Measurements from ENCODE around the gene AP3D1.
A peak's percentile ranks its signal among the peaks of the same experiment; 100 is the strongest.
"Not testable (repeated sequence)": the region's sequence is repeated elsewhere in the genome, so short reads cannot be mapped to it uniquely, and the experiment has no call there.

The AP3D1 gene

GRCh38 chr19:2149980-2150793 lies 1.2 kb downstream of the AP3D1 start:
- DNase-seq = peak; percentile 57

GRCh38 chr19:2148482-2149135 lies 2.8 kb downstream of the AP3D1 start:
- DNase-seq = peak; percentile 78

DNA sequence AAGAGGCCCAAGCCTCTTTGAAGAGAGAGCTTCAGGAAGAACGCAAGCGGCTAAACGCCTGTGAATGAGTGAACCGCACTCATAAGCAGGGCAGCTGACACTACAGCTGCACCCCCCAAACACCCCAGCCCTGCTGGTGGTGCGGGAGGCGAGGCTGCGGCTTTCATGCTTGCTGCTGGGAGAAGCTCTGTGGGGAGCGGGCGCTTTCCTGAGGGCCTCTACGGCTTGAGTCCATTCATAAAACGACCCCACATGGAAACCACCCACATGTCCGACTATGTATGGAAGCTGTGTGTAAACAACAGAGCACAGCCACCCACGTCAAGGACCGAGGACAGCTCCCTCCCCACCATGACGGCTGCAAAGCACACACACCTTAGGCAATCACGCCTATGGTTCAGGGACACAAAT lies 5.5 kb downstream of the AP3D1 start:
- no peak for DNase-seq

- no peak for DNase-seq
Measured at GRCh38 chr19:2144190-2144589, 7.2 kb downstream of the AP3D1 start.

- no peak for DNase-seq
Measured at GRCh38 chr19:2142173-2142829, 9.1 kb downstream of the AP3D1 start.

- no peak for DNase-seq
Measured at GRCh38 chr19:2140138-2140569, 11.2 kb downstream of the AP3D1 start.

- DNase-seq = no peak
Measured at GRCh38 chr19:2139385-2140137, 11.8 kb downstream of the AP3D1 start.

DNA sequence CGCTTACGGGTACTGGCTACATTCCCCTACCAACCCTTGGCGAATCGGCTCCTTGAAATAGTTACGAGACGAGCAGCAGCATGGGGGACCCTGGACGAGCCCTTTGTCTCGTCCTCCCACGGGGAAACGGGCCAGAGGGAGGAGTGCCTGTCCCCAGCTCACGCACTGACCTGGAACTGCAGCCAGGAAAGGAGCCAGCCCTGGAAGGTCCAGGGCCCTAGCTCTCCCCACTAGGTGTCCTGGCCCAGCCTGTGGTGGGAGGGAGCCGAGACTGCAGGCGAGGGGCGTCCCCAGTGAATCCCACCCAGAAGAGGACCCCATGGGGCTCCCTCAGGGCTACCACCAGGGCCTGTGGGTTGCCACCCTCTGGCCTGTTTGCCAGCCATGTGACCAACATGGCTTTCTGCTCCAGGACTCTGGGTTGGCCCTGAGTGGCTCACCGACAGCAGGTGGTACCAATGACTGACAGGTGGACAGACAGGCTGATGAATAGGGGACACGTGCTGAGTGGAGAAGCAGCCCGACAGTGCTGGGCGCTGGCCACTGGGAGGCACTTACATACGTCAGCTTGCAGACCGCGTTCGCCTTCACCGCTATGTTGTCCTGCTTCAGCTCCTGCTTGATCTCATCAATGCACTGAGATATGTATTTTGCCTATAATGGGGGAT lies 13.2 kb downstream of the AP3D1 start:
- DNase-seq = no peak

DNA sequence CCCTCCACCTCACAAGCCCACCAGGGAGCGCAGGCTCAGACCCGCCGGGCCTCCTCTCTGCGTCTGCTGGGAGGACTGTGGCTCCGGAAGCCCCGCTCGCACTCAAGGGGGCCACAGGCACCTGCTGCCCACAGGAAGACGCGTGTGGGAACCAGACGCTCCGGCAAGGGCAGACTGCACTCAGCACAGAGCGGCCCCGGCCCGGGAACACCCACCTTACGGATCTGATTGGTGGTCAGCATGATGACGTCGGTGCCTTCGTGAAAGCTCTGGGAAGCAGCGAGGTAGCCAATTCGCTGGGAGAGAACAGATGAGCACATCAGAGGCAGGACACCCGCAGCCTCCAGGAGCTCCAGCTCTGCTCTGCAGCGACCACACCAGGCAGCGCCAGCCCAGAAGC lies 14.6 kb downstream of the AP3D1 start:
- DNase-seq = no peak

DNA sequence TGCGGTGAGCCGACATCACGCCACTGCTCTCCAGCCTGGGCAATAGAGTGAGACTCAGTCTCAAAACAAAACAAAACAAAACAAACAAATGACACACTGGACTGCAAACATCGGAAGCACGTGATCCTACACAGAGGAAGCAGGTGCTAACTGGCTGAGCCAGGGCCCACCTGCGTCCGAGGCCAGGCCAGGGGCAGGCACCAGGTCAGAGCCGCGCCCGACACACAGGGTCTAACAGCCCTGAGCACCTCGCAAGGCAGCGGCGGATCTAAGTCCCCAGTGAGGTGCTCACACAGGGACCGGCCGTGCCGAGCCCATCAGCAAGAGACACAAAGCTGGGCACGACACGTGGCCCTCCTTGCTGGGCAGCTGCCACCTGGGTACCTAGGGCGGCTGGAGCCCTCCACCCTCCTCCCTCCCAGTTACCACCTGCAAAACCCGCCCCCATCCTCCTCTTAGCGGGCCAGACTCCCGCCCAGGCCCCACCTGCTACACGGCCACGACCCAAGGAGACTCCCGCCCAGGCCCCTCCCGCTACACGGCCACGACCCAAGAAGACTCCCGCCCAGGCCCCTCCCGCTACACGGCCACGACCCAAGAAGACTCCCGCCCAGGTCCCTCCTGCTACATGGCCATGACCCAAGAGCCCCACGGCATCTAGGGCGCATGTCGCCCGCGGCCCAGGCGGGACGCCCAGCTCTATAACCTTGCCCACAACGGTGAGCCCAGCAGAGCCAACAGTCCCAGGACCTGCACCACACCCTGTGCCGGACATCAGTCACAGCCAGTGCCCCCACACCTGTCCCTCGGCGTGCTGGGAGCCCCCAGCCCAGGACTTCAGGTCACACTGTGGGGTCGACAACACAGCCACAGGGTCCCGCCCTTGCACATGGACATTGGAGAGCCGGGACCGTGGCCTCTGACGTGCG lies 15.6 kb downstream of the AP3D1 start:
- no peak for DNase-seq

DNA sequence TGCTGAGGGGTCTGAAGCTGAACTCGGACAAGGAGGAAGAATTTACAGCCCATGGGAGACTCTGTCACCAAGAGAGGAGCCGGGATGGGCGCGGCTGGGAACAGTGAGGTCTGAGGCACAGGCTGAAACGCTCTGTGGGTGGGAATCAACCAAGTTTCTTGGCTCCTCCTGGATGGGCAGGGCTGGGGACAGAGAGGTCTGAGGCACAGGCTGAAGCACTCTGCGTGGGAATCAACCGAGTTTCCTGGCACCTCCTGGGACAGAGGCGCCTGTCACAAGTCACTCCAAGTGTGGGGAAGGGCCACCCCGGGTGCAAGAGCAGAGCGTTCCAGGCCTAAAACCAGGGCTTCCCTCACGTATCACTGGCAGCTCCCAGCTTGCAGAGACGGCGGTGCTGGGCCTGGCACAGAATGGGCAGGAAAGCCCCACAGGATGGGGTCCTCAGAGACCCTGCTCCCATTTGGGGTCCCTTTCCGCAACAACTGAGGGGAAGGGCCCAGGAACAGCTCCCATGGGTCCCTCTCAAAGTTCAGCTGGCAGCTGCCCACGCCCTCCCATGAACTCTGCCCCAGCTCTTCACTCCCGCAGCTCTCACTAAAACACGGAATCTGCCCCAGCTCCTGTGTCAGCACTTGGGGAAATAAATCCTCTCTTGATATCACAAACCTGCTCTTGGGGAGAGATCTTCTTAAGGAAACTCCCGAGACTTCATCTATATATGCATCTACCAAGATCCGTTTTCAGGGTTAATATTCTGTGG lies 18.5 kb downstream of the AP3D1 start:
- no peak for DNase-seq

DNA sequence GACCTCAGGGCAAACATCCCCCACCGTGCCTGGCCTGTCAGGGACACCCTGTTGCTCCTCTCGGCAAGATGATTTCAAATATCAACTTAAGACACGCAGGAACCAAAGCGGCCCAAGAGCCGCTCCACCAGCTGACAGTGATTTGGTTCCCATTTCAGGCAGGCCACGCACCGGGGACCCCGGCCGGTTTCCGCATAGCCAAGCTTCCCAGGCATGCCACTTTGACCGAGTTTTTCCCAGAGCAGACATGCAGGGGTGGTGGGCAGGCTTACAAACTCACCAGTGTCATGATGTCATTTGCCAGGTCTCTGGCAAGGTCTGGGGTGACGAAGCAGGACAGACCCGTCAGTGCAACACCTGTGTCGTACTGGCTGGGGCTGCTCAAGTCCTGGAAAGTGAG lies 19.2 kb downstream of the AP3D1 start:
- no peak for DNase-seq

- not testable (repeated sequence) for DNase-seq
Measured at GRCh38 chr19:2131012-2131975, 20.1 kb downstream of the AP3D1 start.

DNA sequence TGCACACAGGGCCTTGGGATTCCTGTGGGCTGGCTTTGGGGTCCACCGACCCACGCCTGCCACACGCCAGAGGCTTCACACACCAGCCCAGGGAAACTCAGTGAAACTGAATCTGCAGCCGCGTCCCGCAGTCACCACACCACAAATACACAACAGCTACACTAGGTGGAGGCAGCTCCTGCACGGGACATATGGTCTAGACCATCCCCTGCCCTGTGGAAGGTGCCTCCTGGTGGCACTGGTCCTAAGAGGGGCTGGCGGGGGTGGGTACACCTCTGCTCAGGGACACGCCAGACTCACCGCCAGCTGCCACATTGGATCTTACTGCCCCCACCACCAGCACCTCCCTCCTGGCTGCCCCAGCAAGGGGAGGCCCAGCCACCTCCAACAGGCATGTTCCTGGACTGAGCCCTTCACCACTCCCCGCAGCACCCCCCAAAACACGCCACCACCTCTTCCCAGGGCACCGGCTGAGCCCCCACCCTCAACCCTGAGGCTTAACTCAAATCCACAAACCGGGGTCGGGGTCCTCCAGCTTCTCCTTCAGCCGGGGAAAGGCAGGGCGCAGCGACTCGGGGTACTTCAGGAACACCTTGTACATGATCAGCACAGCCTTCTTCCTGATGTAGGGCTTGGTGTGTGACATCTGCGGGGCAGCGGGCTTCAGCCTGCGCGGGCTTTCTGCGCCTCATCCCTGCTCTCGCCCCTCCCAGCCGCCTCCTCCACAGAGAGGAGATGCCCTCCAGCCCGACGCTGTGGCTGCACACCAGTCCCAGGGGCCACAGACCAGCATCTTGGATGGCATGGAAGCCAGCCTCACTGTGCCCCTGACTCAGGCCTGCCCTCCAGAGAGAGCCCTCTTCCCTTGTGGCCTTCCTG lies 21.2 kb downstream of the AP3D1 start:
- no peak for DNase-seq

GRCh38 chr19:2129486-2129885 lies 21.9 kb downstream of the AP3D1 start:
- no peak for DNase-seq

GRCh38 chr19:2129022-2129421 lies 22.3 kb downstream of the AP3D1 start:
- DNase-seq = no peak

DNA sequence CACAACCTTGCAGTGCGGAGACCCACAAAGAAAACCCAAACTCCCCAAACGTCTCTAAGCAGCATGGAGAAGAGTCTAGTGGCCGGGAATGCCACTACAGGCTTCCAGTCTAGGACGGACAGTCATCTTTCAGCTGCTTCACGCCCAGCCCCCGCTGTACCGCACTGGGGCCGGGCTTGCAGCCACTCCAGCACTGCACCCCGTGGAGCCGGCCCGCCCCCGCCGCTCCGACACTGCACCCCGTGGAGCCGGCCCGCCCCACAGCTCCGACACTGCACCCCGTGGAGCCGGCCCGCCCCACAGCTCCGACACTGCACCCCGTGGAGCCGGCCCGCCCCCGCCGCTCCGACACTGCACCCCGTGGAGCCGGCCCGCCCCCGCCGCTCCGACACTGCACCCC lies 23.1 kb downstream of the AP3D1 start:
- not testable (repeated sequence) for DNase-seq

GRCh38 chr19:2127758-2128157 lies 23.6 kb downstream of the AP3D1 start:
- no peak for DNase-seq

Measured in MV-4-11 (cell line).